ENCODE data around the gene OVOL1. TPM values are rescaled to one million over a fixed set of nuclear protein-coding genes. Genes with fewer than 3 reads are reported as not detected.

Gene OVOL1
- total RNA-seq, 1 experiment from 2014 or later: 12.7 TPM

DNA sequence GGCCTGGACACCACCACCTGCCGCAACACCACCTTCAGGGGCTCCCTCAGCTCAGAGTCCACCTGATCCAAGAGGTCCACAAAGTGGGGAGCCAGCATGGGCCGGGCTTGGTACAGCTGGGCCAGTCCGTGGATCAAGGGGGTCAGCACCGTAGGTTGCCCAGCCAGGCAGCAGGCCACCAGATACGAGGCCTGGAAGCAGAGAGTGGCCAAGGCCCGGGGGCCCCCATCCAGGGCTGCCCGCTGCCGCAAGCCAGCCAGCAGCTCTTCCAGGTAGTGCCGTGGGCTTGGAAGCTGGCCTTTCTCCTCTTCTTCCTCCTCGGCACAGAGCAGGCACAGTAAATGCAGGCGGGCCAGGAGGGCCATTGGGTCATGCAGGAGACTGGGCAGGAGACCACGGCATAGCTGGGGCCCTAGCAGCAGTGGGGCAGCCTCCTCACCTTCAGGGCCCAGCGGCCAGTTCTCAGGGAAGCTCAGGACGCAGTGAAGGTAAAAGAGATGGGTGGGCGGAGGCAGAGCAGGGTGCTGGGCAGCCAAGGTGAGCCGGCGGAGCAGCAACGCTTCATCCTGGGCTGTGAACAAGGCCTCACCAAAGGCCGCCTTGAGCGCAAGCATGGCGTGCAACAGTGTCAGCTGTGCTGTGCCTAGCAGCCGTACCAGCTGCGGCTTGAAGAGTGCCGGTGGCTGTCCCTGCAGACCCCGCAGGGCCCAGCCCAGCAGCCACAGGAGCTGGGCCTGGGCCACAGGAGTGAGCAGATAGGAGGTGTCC lies 7.8 kb upstream of the OVOL1 start:
- DNase-seq: no peak
- BruUV-seq (replicated peaks): no TSS peak
- intact Hi-C loops (cut with micrococcal nuclease; ENCODE audit: unreplicated experiment): no loop called here
- peaks cover 16% of the 10 kb centered on the region for H3K4me1 Mint-ChIP-seq (ENCODE audit: low read depth, unreplicated experiment)
- CTCF ChIA-PET: interaction anchor here (0.8 to 2.5 kb wide), 9 partner anchors 9 to 67 kb away, joined by 3 to 39 read pairs (median 7); partner anchors contain the start of gene KAT5
- no peaks in the 10 kb centered on the region for H3K27me3 Mint-ChIP-seq (ENCODE audit: unreplicated experiment)
- no peak overlapping the region for H3K27ac Mint-ChIP-seq (ENCODE audit: unreplicated experiment)
- TF ChIP-seq, protein P1, sequence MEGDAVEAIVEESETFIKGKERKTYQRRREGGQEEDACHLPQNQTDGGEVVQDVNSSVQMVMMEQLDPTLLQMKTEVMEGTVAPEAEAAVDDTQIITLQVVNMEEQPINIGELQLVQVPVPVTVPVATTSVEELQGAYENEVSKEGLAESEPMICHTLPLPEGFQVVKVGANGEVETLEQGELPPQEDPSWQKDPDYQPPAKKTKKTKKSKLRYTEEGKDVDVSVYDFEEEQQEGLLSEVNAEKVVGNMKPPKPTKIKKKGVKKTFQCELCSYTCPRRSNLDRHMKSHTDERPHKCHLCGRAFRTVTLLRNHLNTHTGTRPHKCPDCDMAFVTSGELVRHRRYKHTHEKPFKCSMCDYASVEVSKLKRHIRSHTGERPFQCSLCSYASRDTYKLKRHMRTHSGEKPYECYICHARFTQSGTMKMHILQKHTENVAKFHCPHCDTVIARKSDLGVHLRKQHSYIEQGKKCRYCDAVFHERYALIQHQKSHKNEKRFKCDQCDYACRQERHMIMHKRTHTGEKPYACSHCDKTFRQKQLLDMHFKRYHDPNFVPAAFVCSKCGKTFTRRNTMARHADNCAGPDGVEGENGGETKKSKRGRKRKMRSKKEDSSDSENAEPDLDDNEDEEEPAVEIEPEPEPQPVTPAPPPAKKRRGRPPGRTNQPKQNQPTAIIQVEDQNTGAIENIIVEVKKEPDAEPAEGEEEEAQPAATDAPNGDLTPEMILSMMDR (IDR thresholded peaks at IDR 0.05; ENCODE audit: unreplicated experiment): no peak
- H3K9me3 Mint-ChIP-seq (ENCODE audit: low read depth, unreplicated experiment): no peaks in the 10 kb centered on the region
- H3K4me3 Mint-ChIP-seq (ENCODE audit: low read depth, unreplicated experiment): peak overlapping the region; percentile 98
- H3K36me3 Mint-ChIP-seq (ENCODE audit: insufficient read depth, unreplicated experiment): peaks cover 11% of the 10 kb centered on the region

DNA sequence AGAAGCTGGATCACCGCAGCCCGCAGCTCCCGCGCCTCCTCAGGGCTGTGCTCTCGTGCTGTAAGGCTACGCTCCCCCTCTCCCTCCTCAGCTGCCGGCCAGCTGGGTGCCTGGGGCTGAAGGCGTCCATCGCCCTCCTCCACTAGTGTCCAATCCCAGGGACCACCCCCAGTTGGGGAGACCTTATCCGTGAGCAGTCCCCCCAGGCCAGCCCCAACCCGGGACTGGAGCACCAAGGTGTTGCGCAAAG lies 7.3 kb upstream of the OVOL1 start:
- Mint-ChIP-seq H3K4me3 (ENCODE audit: low read depth, unreplicated experiment) (peak overlapping the region; percentile 98), H3K4me1 (ENCODE audit: low read depth, unreplicated experiment) (peaks cover 16% of the 10 kb centered on the region), H3K9me3 (ENCODE audit: low read depth, unreplicated experiment) (no peaks in the 10 kb centered on the region), H3K27me3 (ENCODE audit: unreplicated experiment) (no peaks in the 10 kb centered on the region), H3K36me3 (ENCODE audit: insufficient read depth, unreplicated experiment) (peaks cover 11% of the 10 kb centered on the region), H3K27ac (ENCODE audit: unreplicated experiment) (no peak overlapping the region)
- no peak for DNase-seq
- intact Hi-C loops (cut with micrococcal nuclease; ENCODE audit: unreplicated experiment): no loop called here
- no TSS peak for BruUV-seq (replicated peaks)
- TF ChIP-seq, protein P1 (IDR thresholded peaks at IDR 0.05; ENCODE audit: unreplicated experiment): no peak
- CTCF ChIA-PET: interaction anchor here (0.8 to 2.5 kb wide), 13 partner anchors 9 to 111 kb away, joined by 3 to 39 read pairs (median 5); partner anchors contain the start of genes CCDC85B, FIBP, KAT5 and RNASEH2C

DNA sequence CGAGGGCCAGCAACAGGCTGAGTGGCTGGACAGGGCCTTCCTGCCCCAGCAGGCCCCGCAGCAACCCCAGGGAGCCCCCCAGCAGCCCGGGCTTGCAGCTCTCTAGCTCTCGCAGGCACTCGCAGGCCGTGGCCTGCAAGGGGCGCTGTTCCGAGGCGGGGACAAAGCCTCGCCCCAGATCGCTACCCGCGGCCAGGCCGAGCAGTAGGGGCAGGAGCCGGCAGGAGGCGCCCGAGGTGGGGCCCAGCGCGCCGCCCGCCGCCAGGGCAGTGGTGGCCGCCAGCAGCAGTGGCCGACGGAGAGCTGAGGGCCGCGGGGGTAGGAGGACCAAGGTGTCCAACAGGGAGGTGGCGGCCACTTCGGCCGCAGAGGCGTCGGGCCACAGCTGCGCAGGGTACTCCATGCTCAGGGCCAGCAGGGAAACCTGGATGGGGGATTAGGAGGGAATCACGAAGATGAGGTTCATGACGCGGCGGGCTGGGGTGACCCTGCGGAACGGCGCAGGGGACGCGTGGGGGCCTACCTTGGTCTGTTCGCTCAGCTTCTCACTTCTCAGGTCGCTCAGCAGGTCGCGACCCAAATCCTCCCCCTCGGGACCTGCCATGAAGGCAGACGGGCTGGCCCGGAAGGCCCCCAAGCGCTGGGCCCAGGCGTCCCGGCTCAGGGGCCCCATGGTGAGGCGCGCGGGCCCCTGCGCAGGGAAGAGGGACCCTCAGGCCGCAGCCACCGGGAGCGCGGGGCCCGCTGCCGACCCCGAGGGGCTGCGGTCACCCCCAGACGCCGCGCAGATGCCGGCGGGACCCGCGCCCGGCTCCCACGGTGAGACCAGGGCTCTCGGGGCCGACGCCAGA lies 6.7 kb upstream of the OVOL1 start:
- TSS peak; percentile 18 for BruUV-seq (replicated peaks)
- peak overlapping the region; percentile 98 for H3K4me3 Mint-ChIP-seq (ENCODE audit: low read depth, unreplicated experiment)
- H3K4me1 Mint-ChIP-seq (ENCODE audit: low read depth, unreplicated experiment): peaks cover 17% of the 10 kb centered on the region
- H3K27me3 Mint-ChIP-seq (ENCODE audit: unreplicated experiment): no peaks in the 10 kb centered on the region
- CTCF ChIA-PET: interaction anchor here (0.6 to 2.5 kb wide), 19 partner anchors 9 to 110 kb away, joined by 3 to 39 read pairs (median 5); partner anchors contain the start of genes CCDC85B, CFL1, FIBP and KAT5
- peaks cover 11% of the 10 kb centered on the region for H3K36me3 Mint-ChIP-seq (ENCODE audit: insufficient read depth, unreplicated experiment)
- no peaks in the 10 kb centered on the region for H3K9me3 Mint-ChIP-seq (ENCODE audit: low read depth, unreplicated experiment)
- DNase-seq: peak; percentile 93
- peak overlapping the region; percentile 96 for H3K27ac Mint-ChIP-seq (ENCODE audit: unreplicated experiment)
- intact Hi-C loops (cut with micrococcal nuclease; ENCODE audit: unreplicated experiment): no loop called here
- TF ChIP-seq, protein P1 (IDR thresholded peaks at IDR 0.05; ENCODE audit: unreplicated experiment): peak; percentile 94

DNA sequence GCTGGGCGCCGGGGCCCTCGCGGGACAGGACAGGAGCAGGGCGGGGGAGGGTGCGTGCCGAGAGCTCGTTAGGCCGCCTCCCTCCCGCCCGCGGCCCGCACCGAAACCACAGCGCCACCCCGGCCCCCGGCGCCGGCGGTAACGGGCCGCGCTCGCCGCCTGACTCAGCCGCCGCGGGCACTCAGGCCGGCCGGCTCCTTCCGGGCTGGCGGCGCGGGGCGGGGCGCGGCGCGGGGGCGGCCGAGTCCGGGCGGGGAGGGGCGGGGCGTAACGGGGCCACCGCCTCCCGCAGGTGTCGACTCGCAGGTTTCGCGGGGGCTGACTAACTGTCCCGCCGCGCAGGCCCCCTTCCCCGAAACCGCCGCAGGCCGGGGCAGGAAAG lies 6.1 kb upstream of the OVOL1 start, which contains the start of gene AP5B1:
Gene AP5B1, minus strand, starts transcription at position 207 of the 382 bp plus-strand sequence. CDS start 385 bp downstream, outside the sequence.
- Mint-ChIP-seq H3K9me3 (ENCODE audit: low read depth, unreplicated experiment) (no peaks in the 10 kb centered on the region), H3K4me1 (ENCODE audit: low read depth, unreplicated experiment) (peaks cover 23% of the 10 kb centered on the region), H3K27ac (ENCODE audit: unreplicated experiment) (peak within 1 kb of the TSS; percentile 96), H3K4me3 (ENCODE audit: low read depth, unreplicated experiment) (peak within 1 kb of the TSS; percentile 98), H3K36me3 (ENCODE audit: insufficient read depth, unreplicated experiment) (peaks cover 14% of the 10 kb centered on the region), H3K27me3 (ENCODE audit: unreplicated experiment) (no peaks in the 10 kb centered on the region)
- TF ChIP-seq, protein P1 (IDR thresholded peaks at IDR 0.05; ENCODE audit: unreplicated experiment): no peak
- CTCF ChIA-PET: interaction anchor here (1.0 to 2.5 kb wide), 5 partner anchors 11 to 110 kb away, joined by 3 to 39 read pairs (median 9); partner anchors contain the start of genes CCDC85B and RNASEH2C
- DNase-seq: peak; percentile 83
- BruUV-seq (replicated peaks): no TSS peak
- intact Hi-C loops (cut with micrococcal nuclease; ENCODE audit: unreplicated experiment): no loop called here
